ENCODE data around the gene SSH2.

The SSH2 gene

DNA sequence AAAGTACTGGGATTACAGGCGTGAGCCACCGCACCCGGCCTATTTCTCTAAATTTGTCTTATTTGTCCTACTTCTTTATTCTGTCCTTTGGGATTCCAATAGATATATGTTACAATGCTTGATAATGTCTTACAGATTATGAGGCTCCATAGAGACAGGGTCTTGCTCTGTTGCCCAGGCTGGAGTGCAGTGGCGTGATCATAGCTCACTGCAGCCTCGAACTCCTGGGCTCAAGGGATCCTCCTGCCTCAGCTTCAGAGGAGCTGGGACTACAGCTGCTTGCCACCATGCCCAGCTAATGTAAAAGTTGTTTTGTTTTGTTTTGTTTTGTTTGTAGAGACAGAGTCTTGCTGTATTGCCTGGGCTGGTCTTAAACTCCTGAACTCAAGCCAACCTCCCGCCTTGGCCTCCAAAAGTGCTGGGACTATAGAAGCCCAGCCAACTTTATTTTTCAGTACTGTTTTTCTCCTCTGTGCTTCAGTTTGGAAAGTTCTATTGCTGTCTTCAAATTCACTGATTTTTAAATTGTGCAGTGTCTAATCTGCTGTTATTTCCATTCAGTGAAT lies 326.8 kb downstream of the SSH2 start:
- TF ChIP-seq, protein P1, sequence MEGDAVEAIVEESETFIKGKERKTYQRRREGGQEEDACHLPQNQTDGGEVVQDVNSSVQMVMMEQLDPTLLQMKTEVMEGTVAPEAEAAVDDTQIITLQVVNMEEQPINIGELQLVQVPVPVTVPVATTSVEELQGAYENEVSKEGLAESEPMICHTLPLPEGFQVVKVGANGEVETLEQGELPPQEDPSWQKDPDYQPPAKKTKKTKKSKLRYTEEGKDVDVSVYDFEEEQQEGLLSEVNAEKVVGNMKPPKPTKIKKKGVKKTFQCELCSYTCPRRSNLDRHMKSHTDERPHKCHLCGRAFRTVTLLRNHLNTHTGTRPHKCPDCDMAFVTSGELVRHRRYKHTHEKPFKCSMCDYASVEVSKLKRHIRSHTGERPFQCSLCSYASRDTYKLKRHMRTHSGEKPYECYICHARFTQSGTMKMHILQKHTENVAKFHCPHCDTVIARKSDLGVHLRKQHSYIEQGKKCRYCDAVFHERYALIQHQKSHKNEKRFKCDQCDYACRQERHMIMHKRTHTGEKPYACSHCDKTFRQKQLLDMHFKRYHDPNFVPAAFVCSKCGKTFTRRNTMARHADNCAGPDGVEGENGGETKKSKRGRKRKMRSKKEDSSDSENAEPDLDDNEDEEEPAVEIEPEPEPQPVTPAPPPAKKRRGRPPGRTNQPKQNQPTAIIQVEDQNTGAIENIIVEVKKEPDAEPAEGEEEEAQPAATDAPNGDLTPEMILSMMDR (IDR thresholded peaks at IDR 0.05; ENCODE audit: low read depth, low read length): no peak
- Histone ChIP-seq H3K36me3 (no peaks in the 10 kb centered on the region; the same call in 1 of the 2 replicates), H3K27me3 (ENCODE audit: insufficient read depth, low read depth, severe bottlenecking) (no peaks in the 10 kb centered on the region), H3K9me3 (ENCODE audit: severe bottlenecking) (no peaks in the 10 kb centered on the region), H3K4me3 (ENCODE audit: low read depth, low read length) (no peak overlapping the region), H3K27ac (no peak overlapping the region)
- no peak for DNase-seq

- DNase-seq: no peak
- H3K27me3 ChIP-seq (ENCODE audit: insufficient read depth, low read depth, severe bottlenecking): no peaks in the 10 kb centered on the region
- TF ChIP-seq, protein P1 (IDR thresholded peaks at IDR 0.05; ENCODE audit: low read depth, low read length): no peak
- no peaks in the 10 kb centered on the region for H3K9me3 ChIP-seq (ENCODE audit: severe bottlenecking)
- no peaks in the 10 kb centered on the region; the same call in 1 of the 2 replicates for H3K36me3 ChIP-seq
- H3K4me3 ChIP-seq (ENCODE audit: low read depth, low read length): no peak overlapping the region
- H3K27ac ChIP-seq: no peak overlapping the region
These were observed 332.5 kb downstream of the SSH2 start for GRCh38 chr17:29597361-29598172.

- H3K27me3 ChIP-seq (ENCODE audit: insufficient read depth, low read depth, severe bottlenecking): no peaks in the 10 kb centered on the region
- no peaks in the 10 kb centered on the region; the same call in 1 of the 2 replicates for H3K36me3 ChIP-seq
- TF ChIP-seq, protein P1 (IDR thresholded peaks at IDR 0.05; ENCODE audit: low read depth, low read length): no peak
- H3K9me3 ChIP-seq (ENCODE audit: severe bottlenecking): no peaks in the 10 kb centered on the region
- no peak for DNase-seq
- no peak overlapping the region for H3K4me3 ChIP-seq (ENCODE audit: low read depth, low read length)
- H3K27ac ChIP-seq: no peak overlapping the region
These were observed 333.2 kb downstream of the SSH2 start for GRCh38 chr17:29596811-29597210.

GRCh38 chr17:29595943-29596774 lies 333.9 kb downstream of the SSH2 start:
- Histone ChIP-seq H3K9me3 (ENCODE audit: severe bottlenecking) (no peaks in the 10 kb centered on the region), H3K4me3 (ENCODE audit: low read depth, low read length) (no peak overlapping the region), H3K27ac (no peak overlapping the region), H3K27me3 (ENCODE audit: insufficient read depth, low read depth, severe bottlenecking) (no peaks in the 10 kb centered on the region), H3K36me3 (no peaks in the 10 kb centered on the region; the same call in 1 of the 2 replicates)
- TF ChIP-seq, protein P1 (IDR thresholded peaks at IDR 0.05; ENCODE audit: low read depth, low read length): no peak
- no peak for DNase-seq

DNA sequence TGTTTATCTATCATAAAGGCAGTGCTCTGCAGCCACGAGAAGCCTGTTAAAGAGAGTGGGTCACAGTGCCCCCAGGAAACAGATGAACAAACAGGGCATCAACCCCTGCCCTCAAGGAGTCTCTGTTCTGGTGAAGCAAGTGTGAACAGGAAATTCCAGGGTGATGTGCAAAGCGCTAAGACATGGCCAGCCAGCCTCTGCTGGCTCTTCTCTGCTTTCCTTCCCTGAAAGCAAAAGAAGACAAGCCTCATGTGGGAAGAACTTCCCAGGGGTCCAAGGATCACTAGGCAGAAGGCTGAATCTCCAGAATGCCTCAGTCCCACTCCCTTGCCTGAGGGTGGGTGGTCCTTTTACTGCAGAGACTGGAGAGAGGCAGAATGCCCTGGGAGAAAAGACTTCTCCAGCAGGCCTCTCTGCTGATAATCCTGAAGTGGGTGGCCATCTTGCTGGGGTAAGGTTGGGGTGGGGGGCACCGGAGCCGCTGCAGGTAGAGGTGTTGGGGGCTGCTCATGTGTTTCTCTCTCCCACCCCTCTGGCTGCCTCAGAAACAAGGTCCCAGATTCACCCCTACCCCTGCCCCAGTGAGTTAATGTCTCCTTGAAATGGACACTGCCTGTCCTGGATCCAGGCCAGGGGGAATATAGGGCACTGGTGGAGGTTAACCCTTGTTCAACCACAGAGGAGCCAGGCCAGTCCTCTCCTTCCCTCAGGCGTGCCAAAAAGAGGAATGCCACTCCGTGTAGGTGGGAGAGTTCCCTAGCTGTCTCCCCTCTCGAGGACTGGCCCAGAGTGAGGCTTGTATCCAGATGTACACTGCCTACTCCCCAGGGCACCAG lies 334.7 kb downstream of the SSH2 start:
- Histone ChIP-seq H3K27ac (no peak overlapping the region), H3K9me3 (ENCODE audit: severe bottlenecking) (no peaks in the 10 kb centered on the region), H3K27me3 (ENCODE audit: insufficient read depth, low read depth, severe bottlenecking) (no peaks in the 10 kb centered on the region), H3K36me3 (no peaks in the 10 kb centered on the region; the same call in 1 of the 2 replicates), H3K4me3 (ENCODE audit: low read depth, low read length) (no peak overlapping the region)
- TF ChIP-seq, protein P1 (IDR thresholded peaks at IDR 0.05; ENCODE audit: low read depth, low read length): no peak
- DNase-seq: no peak

All from WERI-Rb-1 (cell line).